ENCODE results near the gene NRBF2. TPM values are rescaled to one million over a fixed set of nuclear protein-coding genes. Genes with fewer than 3 reads are reported as not detected.

Gene NRBF2
- total RNA-seq, 1 donor from 2014 or later, result 18.0 TPM

DNA sequence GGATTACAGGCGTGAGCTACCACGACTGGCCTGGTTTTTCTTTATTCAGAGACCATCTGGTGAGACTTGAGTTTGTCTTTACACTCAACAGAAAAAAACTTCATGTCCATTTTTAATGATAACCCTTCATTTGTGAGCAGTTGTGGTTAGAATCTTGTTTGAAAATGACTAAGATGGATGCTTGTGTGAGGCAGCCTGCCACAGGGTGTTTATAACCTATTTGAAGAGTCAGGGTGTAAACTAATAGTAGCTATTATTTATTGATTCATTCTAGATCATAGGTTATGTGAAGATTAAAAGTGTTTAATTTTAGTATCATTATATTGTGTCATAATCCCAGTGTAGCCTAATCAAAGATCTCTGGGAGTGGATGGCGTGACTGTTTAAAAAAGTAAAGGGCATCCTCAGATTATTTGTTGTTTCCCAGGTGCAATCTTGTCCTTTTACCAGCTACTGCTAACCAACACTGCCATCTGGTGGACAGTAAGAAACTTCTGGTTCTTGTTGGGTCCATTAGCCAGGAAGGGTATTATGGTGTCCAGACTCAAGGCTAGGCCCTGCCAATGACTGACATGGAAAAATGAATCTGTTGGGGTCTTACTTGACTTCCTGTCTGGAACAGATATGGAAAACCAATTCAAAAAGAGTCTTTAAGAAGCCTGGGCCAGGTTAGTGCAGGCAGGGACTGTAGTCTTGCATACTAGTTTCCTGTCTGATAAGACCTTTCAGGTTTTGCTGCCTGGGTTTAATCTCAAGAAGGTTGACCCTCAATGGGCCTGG, 24.9 kb downstream of the NRBF2 start:
- DNase-seq (ENCODE audit: low read depth, low spot score), result peak; percentile 64

GRCh38 chr10:63161592-63161991, 28.5 kb downstream of the NRBF2 start:
- DNase-seq (ENCODE audit: low read depth, low spot score), result no peak

GRCh38 chr10:63164166-63164623, 31.1 kb downstream of the NRBF2 start:
- no peak for DNase-seq (ENCODE audit: low read depth, low spot score)

GRCh38 chr10:63165249-63165648, 32.1 kb downstream of the NRBF2 start:
- DNase-seq (ENCODE audit: low read depth, low spot score), result no peak

DNA sequence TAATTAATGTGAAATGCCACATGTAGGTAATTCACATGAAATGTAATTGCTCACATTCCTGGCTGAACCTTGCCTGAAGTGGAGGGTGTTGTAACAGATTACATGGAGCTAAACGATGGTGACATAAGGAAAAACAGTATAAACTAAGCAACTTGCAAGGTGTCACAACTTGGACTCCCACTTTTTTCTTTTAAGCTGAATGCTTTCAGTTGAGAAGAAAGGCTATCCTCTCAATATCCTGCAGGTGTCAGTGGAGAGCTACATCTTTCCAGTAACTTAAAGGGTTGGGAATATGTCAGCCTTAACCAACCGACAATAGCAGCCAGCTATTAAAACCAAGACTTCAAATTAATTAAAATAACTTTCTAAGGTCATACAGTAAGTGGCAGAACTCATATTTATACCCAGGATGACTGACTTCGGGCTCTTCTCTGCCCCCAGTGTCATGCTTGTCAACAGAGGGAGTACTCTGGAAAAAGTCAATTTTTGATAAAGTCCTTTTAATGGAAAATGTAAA, 33.7 kb downstream of the NRBF2 start:
- DNase-seq (ENCODE audit: low read depth, low spot score), result peak; percentile 61

DNA sequence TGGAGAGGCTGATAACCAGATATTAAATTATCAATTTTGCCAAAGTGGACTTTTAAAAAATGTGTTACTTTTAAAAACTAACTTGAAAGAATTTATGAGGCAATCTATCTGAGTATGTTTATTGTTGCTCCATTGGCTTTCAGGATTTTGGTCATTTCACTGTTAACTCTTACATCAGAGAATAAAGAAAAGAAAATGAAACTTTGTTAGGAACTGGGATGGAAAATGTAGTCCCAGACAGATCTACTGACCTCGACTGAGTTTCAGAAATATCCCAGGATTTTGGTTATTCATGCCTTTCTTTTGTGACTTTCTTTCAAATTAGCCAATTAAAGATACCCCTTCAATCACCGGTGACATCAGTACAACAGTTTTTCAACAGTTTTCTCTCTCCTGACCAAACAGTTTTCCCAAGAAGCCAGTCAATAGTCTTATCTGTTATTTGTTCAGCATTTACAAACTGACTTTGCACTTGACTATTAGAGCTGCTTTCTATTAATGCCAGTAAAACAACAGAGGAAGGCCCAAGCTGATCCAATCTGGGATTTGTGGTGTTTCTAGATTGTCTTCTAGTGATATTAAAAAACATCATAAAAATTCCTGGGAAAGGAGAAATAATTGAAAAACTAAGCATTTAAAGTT, 35.8 kb downstream of the NRBF2 start:
- DNase-seq (ENCODE audit: low read depth, low spot score), result no peak

DNA sequence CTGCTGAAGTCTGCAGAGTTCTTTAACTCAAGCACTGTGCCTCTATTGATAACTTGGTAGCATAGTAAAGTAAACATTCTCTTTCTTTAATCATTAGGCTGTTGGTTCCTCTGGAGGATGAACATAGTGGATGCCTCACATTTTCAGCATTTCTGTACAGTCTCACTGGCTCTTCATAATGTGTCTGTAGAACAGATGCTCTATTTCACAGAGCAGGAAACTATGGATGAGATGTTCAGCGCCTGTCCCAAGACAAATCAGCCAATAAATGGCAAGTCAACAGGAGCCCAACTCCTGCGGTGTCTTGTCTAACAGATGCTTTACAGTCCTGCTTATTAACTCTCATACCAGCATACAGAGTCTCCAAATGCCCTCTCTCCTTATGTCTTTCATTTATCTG, 36.5 kb downstream of the NRBF2 start:
- no peak for DNase-seq (ENCODE audit: low read depth, low spot score)

DNA sequence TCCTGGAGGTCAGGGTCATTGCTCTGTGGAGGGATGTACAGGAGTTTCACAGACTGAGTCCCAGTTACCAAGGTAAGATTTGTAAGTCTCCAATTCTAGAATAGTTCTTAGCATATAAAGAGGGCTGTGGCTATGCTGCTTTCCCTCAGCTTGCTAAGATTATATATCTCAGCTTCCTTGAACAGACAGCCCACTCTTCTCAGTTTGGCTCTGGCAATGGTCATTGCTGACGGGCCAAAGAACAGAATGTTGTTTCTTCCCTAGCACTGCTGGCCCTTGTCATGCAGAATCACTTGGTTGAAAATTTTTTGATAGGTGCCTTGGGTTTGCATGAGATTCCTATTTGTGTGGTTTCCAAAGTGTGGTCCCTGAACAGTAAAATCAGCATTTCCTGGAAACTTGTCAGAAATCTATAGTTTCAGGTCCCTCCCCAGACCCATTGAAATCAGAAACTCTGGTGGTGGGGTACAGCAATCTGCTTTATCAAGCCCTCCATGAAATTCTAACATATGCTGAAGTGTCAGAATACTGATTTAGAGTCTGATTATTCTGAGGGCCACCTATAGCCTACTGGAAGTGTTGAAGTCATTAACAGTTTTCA, 38.2 kb downstream of the NRBF2 start:
- DNase-seq (ENCODE audit: low read depth, low spot score), result no peak

GRCh38 chr10:63171926-63172325, 38.8 kb downstream of the NRBF2 start:
- no peak for DNase-seq (ENCODE audit: low read depth, low spot score)

GRCh38 chr10:63173468-63174232, 40.5 kb downstream of the NRBF2 start:
- no peak for DNase-seq (ENCODE audit: low read depth, low spot score)

GRCh38 chr10:63175534-63175933, 42.4 kb downstream of the NRBF2 start:
- no peak for DNase-seq (ENCODE audit: low read depth, low spot score)

DNA sequence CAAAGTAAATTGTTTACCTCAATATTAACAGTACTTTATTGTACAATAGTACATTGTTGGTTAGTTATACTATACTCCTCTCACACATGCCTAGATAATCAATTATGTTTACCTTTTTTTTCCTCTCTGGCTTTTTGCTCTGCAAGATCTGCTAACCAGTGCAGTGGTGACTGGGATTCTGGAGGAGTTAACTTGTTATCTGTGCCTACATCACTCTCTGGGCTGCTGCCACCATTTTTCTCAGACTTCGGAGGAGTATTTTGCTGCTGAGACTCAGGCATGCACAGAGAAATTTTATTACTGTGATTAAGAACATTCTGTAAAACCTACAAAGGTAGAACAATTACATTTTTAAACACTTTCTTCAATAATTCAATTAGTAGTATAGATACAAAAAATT, 59.7 kb downstream of the NRBF2 start:
- DNase-seq (ENCODE audit: low read depth, low spot score), result no peak

DNA sequence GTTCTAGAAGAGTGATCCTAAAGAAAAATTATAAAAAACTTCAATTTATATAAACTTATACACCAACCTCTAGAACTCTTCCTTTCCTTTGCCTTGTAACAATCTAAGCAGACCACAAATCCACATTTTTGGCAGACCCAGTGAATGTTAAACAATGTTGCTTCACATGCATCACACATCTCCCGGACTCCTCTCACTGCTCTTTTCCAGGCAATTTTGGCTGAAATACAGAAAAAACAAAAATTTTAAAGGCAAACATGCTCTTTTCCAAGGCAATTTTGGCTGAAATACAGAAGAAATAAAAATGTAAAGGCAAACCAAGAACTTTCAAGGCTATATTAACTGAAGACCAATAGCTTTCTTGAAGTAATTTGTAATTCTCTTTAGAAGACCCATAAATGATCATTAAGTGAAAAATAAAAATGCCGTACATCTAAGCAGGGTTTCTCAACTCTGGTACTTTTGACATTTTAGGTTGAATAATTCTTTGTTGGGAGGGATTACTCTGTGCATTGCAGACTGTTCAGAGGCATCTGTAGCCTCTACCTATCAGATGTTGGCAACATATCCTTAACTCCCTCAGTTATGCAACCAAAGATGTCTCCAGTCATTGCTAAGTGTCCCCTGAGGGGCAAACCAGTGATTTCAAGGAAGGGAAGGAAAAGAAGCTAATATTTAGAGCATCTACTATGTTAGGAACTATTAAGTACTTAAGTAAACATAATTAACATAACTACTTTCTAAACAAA, 64.4 kb downstream of the NRBF2 start:
- DNase-seq (ENCODE audit: low read depth, low spot score), result no peak

DNA sequence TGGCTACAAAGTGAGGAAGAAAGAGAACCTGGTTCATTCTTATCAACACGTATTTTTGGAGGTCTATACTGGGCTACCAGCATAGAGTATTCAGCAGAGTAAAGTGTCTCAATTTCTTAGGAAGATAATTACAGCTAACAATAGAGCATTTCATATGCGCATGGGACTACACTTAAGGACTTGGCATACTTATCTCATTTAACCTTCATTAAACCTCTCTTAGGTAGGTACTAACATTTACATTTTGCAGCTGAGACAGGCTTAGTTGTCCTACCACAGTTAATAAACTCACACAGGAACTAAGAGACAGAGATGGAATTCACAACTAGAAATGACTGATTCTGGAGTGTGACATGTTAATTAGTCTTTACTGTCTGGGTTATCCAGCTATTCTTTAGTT, 66.6 kb downstream of the NRBF2 start:
- DNase-seq (ENCODE audit: low read depth, low spot score), result no peak

DNA sequence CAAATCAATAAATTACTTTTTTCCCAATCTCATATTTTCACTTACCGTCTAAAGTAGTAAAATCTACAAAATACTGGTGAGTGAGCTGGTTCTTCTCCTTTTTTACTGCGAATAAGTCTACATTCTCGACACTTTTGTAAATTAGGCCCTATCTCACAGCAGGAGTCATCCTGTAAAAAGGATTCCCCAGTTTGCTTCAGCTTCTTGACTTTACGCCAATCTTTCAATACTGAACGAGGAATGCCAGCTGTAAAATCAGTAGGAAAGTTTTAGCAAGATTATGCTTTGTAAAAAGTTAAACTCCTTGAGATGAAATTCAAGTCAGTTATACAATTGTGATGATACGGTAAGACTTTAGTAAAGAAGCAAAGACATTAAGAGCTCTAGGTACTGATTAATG, 67.3 kb downstream of the NRBF2 start:
- no peak for DNase-seq (ENCODE audit: low read depth, low spot score)

GRCh38 chr10:63201118-63201517, 68.0 kb downstream of the NRBF2 start:
- no peak for DNase-seq (ENCODE audit: low read depth, low spot score)
